K562 (cell line): ENCODE results near the gene TTLL8. TPM values are rescaled to one million over a fixed set of nuclear protein-coding genes. Genes with fewer than 3 reads are reported as not detected.
A peak's percentile ranks its signal among the peaks of the same experiment; 100 is the strongest.

Experiments used
- ATAC-seq: fragments of 200-7000 bp; cut with Tn5 transposase; 3 replicates; pipeline ENCODE4 v1.9.1; 2020; ENCODE audit warnings: moderate library complexity
- BruUV-seq: library from RNA; stranded (reverse); fragments of 400-500 nt; replicated peaks from 2 replicates; lab custom pipeline; 2021; lab: Mats Ljungman, UMichigan
- CTCF ChIA-PET: fragments of 300-600 bp; formaldehyde crosslinking; extraction: SDS; loops from one replicate; lab custom pipeline; 2021; ENCODE audit warnings: low intra/inter-chr PET ratio; lab: Yijun Ruan, JAX
- POLR2A ChIA-PET: fragments of 300-600, 350-650 bp; sonication (Branson Sonifier 250); formaldehyde crosslinking; extraction: SDS; loops from one replicate; lab custom pipeline; 2021; ENCODE audit warnings: antibody characterized with exemption, inconsistent platforms; lab: Yijun Ruan, JAX
- DNase-seq, 4 experiments: peaks; one replicate each; pipeline versions ENCODE4 v3.0.0 to v3.0.0-alpha.2; 2011 to 2018; ENCODE audit warnings: low spot score in 3 of 4, mixed read lengths in 3 of 4; ENCODE audit errors: extremely low read depth in 1 of 4
- FAIRE-seq: peaks from 2 replicates; lab custom pipeline; 2011; peaks lifted over from hg19 to GRCh38; lab: Jason Lieb, UNC
- H2AFZ ChIP-seq: 2 replicates; pipeline ENCODE4 v1.6.0; 2011; ENCODE audit warnings: low read depth, low read length, control low read depth, inconsistent platforms
- H3K27ac ChIP-seq: fragments of 200-600 bp; 3 replicates; pipeline ENCODE4 v1.8.0; 2011; ENCODE audit warnings: low read depth, mild to moderate bottlenecking, control low read depth, inconsistent platforms, low read length, moderate library complexity, mixed read lengths; ENCODE audit errors: extremely low read depth
- H3K27me3 ChIP-seq, 2 experiments: fragments of 300-600 bp in 1 of 2; 2 replicates in 1 of 2; 3 replicates in 1 of 2; pipeline versions ENCODE4 v1.6.0 to v1.8.0; 2011; ENCODE audit warnings: inconsistent platforms in 2 of 2, low read length in 2 of 2, mild to moderate bottlenecking in 1 of 2, mixed read lengths in 1 of 2, moderate library complexity in 1 of 2; ENCODE audit not compliant: control insufficient read depth in 2 of 2, insufficient read depth in 2 of 2
- H3K36me3 ChIP-seq: fragments of 300-600 bp; 3 replicates; pipeline ENCODE4 v1.8.0; 2011; ENCODE audit warnings: mild to moderate bottlenecking, low read length, inconsistent platforms; ENCODE audit not compliant: control insufficient read depth, insufficient read depth
- H3K4me1 ChIP-seq, 2 experiments: fragments of 200-600 bp in 1 of 2; replicated peaks in 1 of 2; 2 replicates in 1 of 2; 3 replicates in 1 of 2; pipeline versions ENCODE4 v1.5.1 to v1.8.0; 2011; ENCODE audit warnings: inconsistent platforms in 2 of 2, low read length in 2 of 2, mild to moderate bottlenecking in 1 of 2, mixed read lengths in 1 of 2, moderate library complexity in 1 of 2; ENCODE audit not compliant: control insufficient read depth in 2 of 2, insufficient read depth in 2 of 2
- H3K4me2 ChIP-seq: 2 replicates; pipeline ENCODE4 v1.6.1; 2011; ENCODE audit warnings: low read length, control low read depth, inconsistent platforms, mixed read lengths; ENCODE audit not compliant: insufficient read depth
- H3K4me3 ChIP-seq: fragments of 200-600 bp; sonication (generic), shearing (Covaris generic); 2 replicates; pipeline ENCODE4 v1.5.1; 2016; ENCODE audit warnings: control low read depth, inconsistent platforms
- H3K79me2 ChIP-seq: fragments of 200-600 bp; 3 replicates; pipeline ENCODE4 v1.8.0; 2011; ENCODE audit warnings: low read length, inconsistent platforms; ENCODE audit not compliant: control insufficient read depth, insufficient read depth
- H3K9ac ChIP-seq, 2 experiments: 2 replicates each; pipeline versions ENCODE4 v1.6.0 to v1.6.1; 2011; ENCODE audit warnings: low read depth in 2 of 2, low read length in 2 of 2, control low read depth in 1 of 2, inconsistent platforms in 1 of 2, mild to moderate bottlenecking in 1 of 2, mixed read lengths in 1 of 2; ENCODE audit not compliant: insufficient read depth in 1 of 2
- H3K9me1 ChIP-seq: one replicate; pipeline ENCODE4 v1.6.0; 2011; ENCODE audit warnings: inconsistent platforms, mild to moderate bottlenecking, low read length, moderate library complexity; ENCODE audit not compliant: control insufficient read depth, insufficient read depth
- H3K9me3 ChIP-seq: replicated peaks from 2 replicates; pipeline ENCODE4 v1.5.1; 2011; ENCODE audit warnings: low read depth, low read length, inconsistent platforms; ENCODE audit not compliant: control insufficient read depth, insufficient read depth
- H4K20me1 ChIP-seq: replicated peaks from 2 replicates; pipeline ENCODE4 v1.6.1; 2011; ENCODE audit warnings: low read length, inconsistent platforms, mixed read lengths; ENCODE audit not compliant: control insufficient read depth, insufficient read depth
- CBFA2T2 ChIP-seq: fragments of 450-650 bp; conservative IDR thresholded peaks from 2 replicates; pipeline ENCODE4 v1.6.1; 2017; ENCODE audit warnings: mild to moderate bottlenecking
- CBFB ChIP-seq: sonication (generic); formaldehyde crosslinking; IDR thresholded peaks from 2 replicates; pipeline ENCODE4 v1.4.0; 2020; ENCODE audit warnings: mild to moderate bottlenecking, missing genetic modification reagents
- CBX8 ChIP-seq: fragments of 200-600 bp; sonication (generic); IDR thresholded peaks from 2 replicates; pipeline ENCODE4 v1.6.1; 2012; ENCODE audit warnings: borderline replicate concordance, mixed run types, low read depth, mild to moderate bottlenecking, moderate library complexity, mixed read lengths, low read length, control low read depth, inconsistent platforms; ENCODE audit not compliant: poor library complexity, severe bottlenecking; ENCODE audit errors: extremely low read depth
- CSDE1 ChIP-seq, 2 experiments: fragments of 450-650 bp; IDR thresholded peaks; 2 replicates each; pipeline ENCODE4 v1.6.1; 2016; ENCODE audit warnings: mild to moderate bottlenecking in 1 of 2
- FOXJ2 ChIP-seq: fragments of 200-800 bp; sonication (Bioruptor generic); IDR thresholded peaks from 2 replicates; pipeline ENCODE4 v1.6.1; 2016; ENCODE audit warnings: missing genetic modification characterization, missing compliant biosample characterization
- HDAC6 ChIP-seq: IDR thresholded peaks from 2 replicates; pipeline ENCODE4 v1.6.1; 2012; ENCODE audit warnings: low read depth, mild to moderate bottlenecking, control low read depth, inconsistent platforms, low read length, moderate library complexity
- LEF1 ChIP-seq: fragments of 450-650 bp; IDR thresholded peaks from 2 replicates; pipeline ENCODE4 v1.6.1; 2016; ENCODE audit warnings: mild to moderate bottlenecking
- MXI1 ChIP-seq: IDR thresholded peaks from 2 replicates; pipeline ENCODE4 v1.6.1; 2011; ENCODE audit warnings: low read depth, mild to moderate bottlenecking, improper control_type of control experiment, low read length
- RCOR1 ChIP-seq, 2 experiments: IDR thresholded peaks; 2 replicates each; pipeline ENCODE4 v1.6.1; 2012; ENCODE audit warnings: low read depth in 2 of 2, low read length in 2 of 2, borderline replicate concordance in 1 of 2, improper control_type of control experiment in 1 of 2
- TEAD1 ChIP-seq, 2 experiments: fragments of 450-650 bp in 1 of 2; sonication (generic) in 1 of 2; formaldehyde crosslinking; IDR thresholded peaks; 2 replicates each; pipeline versions ENCODE4 v1.4.0 to v1.8.0; 2020 to 2022; ENCODE audit warnings: mild to moderate bottlenecking in 2 of 2, missing genetic modification reagents in 1 of 2
- ZNF121 ChIP-seq: sonication (generic); formaldehyde crosslinking; conservative IDR thresholded peaks from 2 replicates; pipeline ENCODE4 v1.8.0; 2022; ENCODE audit warnings: missing genetic modification reagents
- ZNF77 ChIP-seq: fragments of 250-450 bp; sonication (Bioruptor Pico); IDR thresholded peaks from 2 replicates; pipeline ENCODE4 v1.5.0; 2020
- WGBS: fragments of 100-300 bp; shearing (Covaris generic); methylation state at CpG from one replicate; pipeline ENCODE4 v1.1.6; 2016; ENCODE audit warnings: low coverage, mixed read lengths; ENCODE audit not compliant: insufficient coverage; ENCODE audit errors: missing lambda C conversion rate; 5-methylcytosine and 5-hydroxymethylcytosine counted together
- in situ Hi-C: fragments of 300-500 bp; cut with MboI; formaldehyde crosslinking; loops from 4 replicates; pipeline ENCODE4 v1.15.0; 2018; ENCODE audit warnings: inconsistent platforms, mixed read lengths
- intact Hi-C: fragments of 100-400 bp; cut with micrococcal nuclease; formaldehyde crosslinking; loops from 2 replicates; pipeline ENCODE4 v1.14.2; 2022
- polyA plus RNA-seq, 8 experiments: library from polyadenylated mRNA; depleted of rRNA in 4 of 8; stranded (reverse) in 5 of 8; unstranded in 3 of 8; fragments of >200 nt; fragmentation: Nextera tagmentation in 2 of 8; fragmentation: Illumina TruSeq in 1 of 8; extraction: Ambion mirVana in 2 of 8; extraction: Trizol in 1 of 8; gene quantifications; 2 replicates each; pipeline versions ENCODE4 v1.2.1 to v1.2.3, GENCODE V29; 2011 to 2014; ENCODE audit warnings: inconsistent platforms in 1 of 8, missing spikeins in 1 of 8
- total RNA-seq, 7 experiments: library from RNA; depleted of rRNA in 6 of 7; stranded (reverse); fragments of >200 nt in 6 of 7; fragmentation: Illumina TruSeq in 2 of 7; extraction: Trizol in 2 of 7; gene quantifications; 2 replicates each; pipeline versions ENCODE4 v1.2.1 to v1.2.3, GENCODE V29; 2011 to 2021; ENCODE audit warnings: low replicate concordance in 1 of 7
- TF ChIP-seq, protein P1 (sequence below): fragments of 250-450 bp; sonication (Bioruptor Pico); IDR thresholded peaks from 2 replicates; pipeline ENCODE4 v1.8.0; 2021; ENCODE audit warnings: borderline replicate concordance, mild to moderate bottlenecking, moderate library complexity; ENCODE audit not compliant: poor library complexity, severe bottlenecking
- TF ChIP-seq, protein P2 (sequence below): fragments of 450-650 bp; formaldehyde crosslinking; IDR thresholded peaks from 2 replicates; pipeline ENCODE4 v1.4.0; 2020; ENCODE audit warnings: mild to moderate bottlenecking, mixed read lengths
- TF ChIP-seq, protein P3 (sequence below): IDR thresholded peaks from 2 replicates; pipeline ENCODE4 v1.6.1; 2016; ENCODE audit warnings: missing genetic modification characterization, missing compliant biosample characterization
- TF ChIP-seq, protein P4 (sequence below), 2 experiments: IDR thresholded peaks; 2 replicates each; pipeline ENCODE4 v1.6.1; 2011; ENCODE audit warnings: borderline replicate concordance in 1 of 2, control low read depth in 1 of 2, low read depth in 1 of 2, low read length in 1 of 2, mild to moderate bottlenecking in 1 of 2, mixed read lengths in 1 of 2, moderate library complexity in 1 of 2; ENCODE audit not compliant: insufficient read depth in 1 of 2, insufficient read length in 1 of 2, poor library complexity in 1 of 2, severe bottlenecking in 1 of 2; ENCODE audit errors: extremely low read depth in 1 of 2

The TTLL8 gene
- total and polyA plus RNA-seq, 9 of the 15 experiments (the other 6 are each of a cell fraction or from before 2014, with no cell fraction given), result not detected

DNA sequence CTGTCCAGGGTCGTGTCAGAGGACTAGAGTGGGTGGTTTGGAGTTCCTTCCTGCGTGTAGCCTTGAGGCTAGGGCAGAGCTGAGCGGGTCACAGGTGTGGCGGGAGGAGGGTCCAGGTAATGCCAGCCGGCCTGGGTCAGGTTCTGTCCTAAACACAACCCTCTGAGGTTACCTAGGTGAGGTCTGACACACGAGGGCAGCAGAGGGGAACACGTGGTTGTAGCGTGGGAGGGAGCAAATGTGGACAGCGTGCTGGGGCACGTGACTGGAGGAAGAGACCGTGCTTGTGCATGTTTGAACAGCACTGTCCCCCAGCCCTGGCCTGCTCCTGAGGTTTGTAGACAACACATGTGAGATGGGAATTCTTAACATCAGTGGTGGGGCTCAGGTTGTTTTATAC, 44.8 kb upstream of the TTLL8 start:
- DNase-seq (peak; percentile 47 to 57 (median 52)), ATAC-seq (peak; percentile 70), FAIRE-seq (peak; percentile 6)
- intact Hi-C loops, result no loop called here
- no peaks in the 10 kb centered on the region for H3K79me2 ChIP-seq
- H3K4me3 ChIP-seq, result no peak overlapping the region
- 23% methylated on average over 6 of the region's 11 CpGs for WGBS
- no peak overlapping the region for H3K27ac ChIP-seq
- ChIA-PET POLR2A (interaction anchor here (1.4 to 4.3 kb wide), 2 partner anchors 14 to 18 kb away, joined by 4 to 26 read pairs; partner anchors contain the start of gene MLC1), CTCF (no interaction called here)
- H4K20me1 ChIP-seq, result no peaks in the 10 kb centered on the region
- no peaks in the 10 kb centered on the region for H3K9me1 ChIP-seq
- in situ Hi-C loops, result no loop called here
- H3K4me1 ChIP-seq, result peaks cover 16 to 18% of the 10 kb centered on the region in 2 experiments; a peak in 3 of 5 replicates
- no TSS peak for BruUV-seq
- no peak overlapping the region for H3K4me2 ChIP-seq
- H3K36me3 ChIP-seq, result no peaks in the 10 kb centered on the region
- H3K27me3 ChIP-seq, result no peaks in the 10 kb centered on the region
- H3K9me3 ChIP-seq, result no peaks in the 10 kb centered on the region
- peak overlapping the region in 1 of 2 experiments; percentile 9; a peak in 1 of 4 replicates for H3K9ac ChIP-seq
- H2AFZ ChIP-seq, result peak overlapping the region; percentile 93
- TF ChIP-seq, protein P1, sequence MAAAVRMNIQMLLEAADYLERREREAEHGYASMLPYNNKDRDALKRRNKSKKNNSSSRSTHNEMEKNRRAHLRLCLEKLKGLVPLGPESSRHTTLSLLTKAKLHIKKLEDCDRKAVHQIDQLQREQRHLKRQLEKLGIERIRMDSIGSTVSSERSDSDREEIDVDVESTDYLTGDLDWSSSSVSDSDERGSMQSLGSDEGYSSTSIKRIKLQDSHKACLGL (CRISPR knock-in tag), result no peak
- TF ChIP-seq HDAC6, result no peak
- TF ChIP-seq, protein P2, sequence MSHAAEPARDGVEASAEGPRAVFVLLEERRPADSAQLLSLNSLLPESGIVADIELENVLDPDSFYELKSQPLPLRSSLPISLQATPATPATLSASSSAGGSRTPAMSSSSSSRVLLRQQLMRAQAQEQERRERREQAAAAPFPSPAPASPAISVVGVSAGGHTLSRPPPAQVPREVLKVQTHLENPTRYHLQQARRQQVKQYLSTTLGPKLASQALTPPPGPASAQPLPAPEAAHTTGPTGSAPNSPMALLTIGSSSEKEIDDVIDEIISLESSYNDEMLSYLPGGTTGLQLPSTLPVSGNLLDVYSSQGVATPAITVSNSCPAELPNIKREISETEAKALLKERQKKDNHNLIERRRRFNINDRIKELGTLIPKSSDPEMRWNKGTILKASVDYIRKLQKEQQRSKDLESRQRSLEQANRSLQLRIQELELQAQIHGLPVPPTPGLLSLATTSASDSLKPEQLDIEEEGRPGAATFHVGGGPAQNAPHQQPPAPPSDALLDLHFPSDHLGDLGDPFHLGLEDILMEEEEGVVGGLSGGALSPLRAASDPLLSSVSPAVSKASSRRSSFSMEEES (CRISPR knock-in tag), result peak; percentile 69
- no peak for TF ChIP-seq TEAD1 (CRISPR knock-in tag; IDR thresholded peaks at IDR 0.05)
- no peak for TF ChIP-seq CBFB (CRISPR knock-in tag)
- no peak for TF ChIP-seq LEF1
- no peak for TF ChIP-seq MXI1
- TF ChIP-seq, protein P3, sequence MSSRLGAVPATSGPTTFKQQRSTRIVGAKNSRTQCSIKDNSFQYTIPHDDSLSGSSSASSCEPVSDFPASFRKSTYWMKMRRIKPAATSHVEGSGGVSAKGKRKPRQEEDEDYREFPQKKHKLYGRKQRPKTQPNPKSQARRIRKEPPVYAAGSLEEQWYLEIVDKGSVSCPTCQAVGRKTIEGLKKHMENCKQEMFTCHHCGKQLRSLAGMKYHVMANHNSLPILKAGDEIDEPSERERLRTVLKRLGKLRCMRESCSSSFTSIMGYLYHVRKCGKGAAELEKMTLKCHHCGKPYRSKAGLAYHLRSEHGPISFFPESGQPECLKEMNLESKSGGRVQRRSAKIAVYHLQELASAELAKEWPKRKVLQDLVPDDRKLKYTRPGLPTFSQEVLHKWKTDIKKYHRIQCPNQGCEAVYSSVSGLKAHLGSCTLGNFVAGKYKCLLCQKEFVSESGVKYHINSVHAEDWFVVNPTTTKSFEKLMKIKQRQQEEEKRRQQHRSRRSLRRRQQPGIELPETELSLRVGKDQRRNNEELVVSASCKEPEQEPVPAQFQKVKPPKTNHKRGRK (tag), result no peak
- TF ChIP-seq ZNF121 (CRISPR knock-in tag), result no peak
- no peak for TF ChIP-seq CSDE1 (IDR thresholded peaks at IDR 0.05)
- TF ChIP-seq CBX8, result no peak
- no peak for TF ChIP-seq FOXJ2
- peak; percentile 36; the same call in 1 of the 2 replicates for TF ChIP-seq CBFA2T2
- TF ChIP-seq ZNF77 (CRISPR knock-in tag), result no peak
- TF ChIP-seq RCOR1 (IDR thresholded peaks at IDR 0.05; ENCODE audit: borderline replicate concordance in 1 of 2, low read depth in 2 of 2, low read length in 2 of 2), result 0 out of 4 replicates have a peak, but pooled peaks of 1 of the 2 experiments have one; percentile 13
- TF ChIP-seq, protein P4, sequence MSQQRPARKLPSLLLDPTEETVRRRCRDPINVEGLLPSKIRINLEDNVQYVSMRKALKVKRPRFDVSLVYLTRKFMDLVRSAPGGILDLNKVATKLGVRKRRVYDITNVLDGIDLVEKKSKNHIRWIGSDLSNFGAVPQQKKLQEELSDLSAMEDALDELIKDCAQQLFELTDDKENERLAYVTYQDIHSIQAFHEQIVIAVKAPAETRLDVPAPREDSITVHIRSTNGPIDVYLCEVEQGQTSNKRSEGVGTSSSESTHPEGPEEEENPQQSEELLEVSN (IDR thresholded peaks at IDR 0.05; ENCODE audit: borderline replicate concordance in 1 of 2, extremely low read depth in 1 of 2, insufficient read depth in 1 of 2, insufficient read length in 1 of 2, low read depth in 1 of 2, low read length in 1 of 2, poor library complexity in 1 of 2, severe bottlenecking in 1 of 2), result peak; percentile 93 to 96
